Liver (tissue), 3 donors: Measurements from ENCODE around the gene BLNK.

ENCODE experiments used
- HNF4G ChIP-seq: IDR thresholded peaks from 2 replicates; pipeline ENCODE4 v1.6.1; 2016; ENCODE audit warnings: antibody characterized with exemption
- JUND ChIP-seq, 2 donors: IDR thresholded peaks; 2 replicates each; pipeline ENCODE4 v1.6.1; 2016; ENCODE audit warnings: antibody characterized with exemption in 2 of 2
- SP1 ChIP-seq: IDR thresholded peaks from 2 replicates; pipeline ENCODE4 v1.6.1; 2018; ENCODE audit warnings: antibody characterized with exemption, mild to moderate bottlenecking
- TF ChIP-seq, protein P1 (sequence below): fragments of 150-350 bp; IDR thresholded peaks from 2 replicates; pipeline ENCODE4 v1.5.1; 2017; ENCODE audit warnings: improper control_type of control experiment, low read depth, low read length; ENCODE audit not compliant: missing input control
- donor health status: healthy.
- donor health status: healthy.

DNA sequence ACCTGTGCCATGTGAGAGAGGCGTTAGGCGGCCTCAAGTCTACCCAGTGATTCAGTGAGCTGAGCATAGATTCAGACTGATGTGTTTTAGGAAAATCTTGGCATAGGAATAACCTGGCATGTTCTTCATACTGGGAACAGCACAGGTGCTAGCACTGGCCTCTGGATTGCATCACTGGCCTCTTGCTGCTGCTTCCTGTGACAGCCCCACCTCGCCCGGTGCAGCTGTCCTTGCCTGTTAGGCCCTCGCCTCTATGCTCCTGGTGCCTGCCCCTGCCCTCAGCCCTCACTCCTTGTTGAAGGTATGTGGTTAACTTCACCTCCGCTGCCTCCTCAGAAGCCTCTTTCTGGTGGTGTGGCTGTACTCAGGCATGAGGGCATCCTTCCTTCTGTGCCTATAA lies 46.2 kb downstream of the BLNK start:
- no peak for TF ChIP-seq SP1
- no peak for TF ChIP-seq JUND (IDR thresholded peaks at IDR 0.05)
- TF ChIP-seq, protein P1, sequence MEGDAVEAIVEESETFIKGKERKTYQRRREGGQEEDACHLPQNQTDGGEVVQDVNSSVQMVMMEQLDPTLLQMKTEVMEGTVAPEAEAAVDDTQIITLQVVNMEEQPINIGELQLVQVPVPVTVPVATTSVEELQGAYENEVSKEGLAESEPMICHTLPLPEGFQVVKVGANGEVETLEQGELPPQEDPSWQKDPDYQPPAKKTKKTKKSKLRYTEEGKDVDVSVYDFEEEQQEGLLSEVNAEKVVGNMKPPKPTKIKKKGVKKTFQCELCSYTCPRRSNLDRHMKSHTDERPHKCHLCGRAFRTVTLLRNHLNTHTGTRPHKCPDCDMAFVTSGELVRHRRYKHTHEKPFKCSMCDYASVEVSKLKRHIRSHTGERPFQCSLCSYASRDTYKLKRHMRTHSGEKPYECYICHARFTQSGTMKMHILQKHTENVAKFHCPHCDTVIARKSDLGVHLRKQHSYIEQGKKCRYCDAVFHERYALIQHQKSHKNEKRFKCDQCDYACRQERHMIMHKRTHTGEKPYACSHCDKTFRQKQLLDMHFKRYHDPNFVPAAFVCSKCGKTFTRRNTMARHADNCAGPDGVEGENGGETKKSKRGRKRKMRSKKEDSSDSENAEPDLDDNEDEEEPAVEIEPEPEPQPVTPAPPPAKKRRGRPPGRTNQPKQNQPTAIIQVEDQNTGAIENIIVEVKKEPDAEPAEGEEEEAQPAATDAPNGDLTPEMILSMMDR: no peak
- no peak for TF ChIP-seq HNF4G
